ENCODE results near the gene CDK11B.
A peak's percentile ranks its signal among the peaks of the same experiment; 100 is the strongest.
"Not testable (repeated sequence)": the region's sequence is repeated elsewhere in the genome, so short reads cannot be mapped to it uniquely, and the experiment has no call there.

Gene CDK11B

GRCh38 chr1:1599030-1599934 lies 59.5 kb downstream of the CDK11B start:
- DNase-seq (ENCODE audit: low spot score): peak; percentile 87

GRCh38 chr1:1598720-1599029 lies 60.1 kb downstream of the CDK11B start:
- DNase-seq (ENCODE audit: low spot score): no peak

- no peak for DNase-seq (ENCODE audit: low spot score)
Observed at GRCh38 chr1:1598051-1598719, 60.6 kb downstream of the CDK11B start.

GRCh38 chr1:1597275-1597930 lies 61.4 kb downstream of the CDK11B start:
- peak; percentile 79 for DNase-seq (ENCODE audit: low spot score)

GRCh38 chr1:1596493-1597274 lies 62.1 kb downstream of the CDK11B start:
- DNase-seq (ENCODE audit: low spot score): peak; percentile 35

GRCh38 chr1:1595341-1595740 lies 63.5 kb downstream of the CDK11B start:
- not testable (repeated sequence) for DNase-seq (ENCODE audit: low spot score)

GRCh38 chr1:1594602-1595260 lies 64.1 kb downstream of the CDK11B start:
- DNase-seq (ENCODE audit: low spot score): peak; percentile 51

- no peak for DNase-seq (ENCODE audit: low spot score)
Observed at GRCh38 chr1:1593834-1594601, 64.8 kb downstream of the CDK11B start.

GRCh38 chr1:1591452-1591851 lies 67.4 kb downstream of the CDK11B start:
- DNase-seq (ENCODE audit: low spot score): no peak

Data from D341Med (cell line).